NCI-H1930 (cell line): Measurements from ENCODE around the gene PLEKHH2.
"Not testable (repeated sequence)": the region's sequence is repeated elsewhere in the genome, so short reads cannot be mapped to it uniquely, and the experiment has no call there.

ENCODE experiments used
- DNase-seq, 2 experiments: peaks; one replicate each; lab custom pipeline; 2025; lab: John Stamatoyannopoulos, UW

PLEKHH2 gene

DNA sequence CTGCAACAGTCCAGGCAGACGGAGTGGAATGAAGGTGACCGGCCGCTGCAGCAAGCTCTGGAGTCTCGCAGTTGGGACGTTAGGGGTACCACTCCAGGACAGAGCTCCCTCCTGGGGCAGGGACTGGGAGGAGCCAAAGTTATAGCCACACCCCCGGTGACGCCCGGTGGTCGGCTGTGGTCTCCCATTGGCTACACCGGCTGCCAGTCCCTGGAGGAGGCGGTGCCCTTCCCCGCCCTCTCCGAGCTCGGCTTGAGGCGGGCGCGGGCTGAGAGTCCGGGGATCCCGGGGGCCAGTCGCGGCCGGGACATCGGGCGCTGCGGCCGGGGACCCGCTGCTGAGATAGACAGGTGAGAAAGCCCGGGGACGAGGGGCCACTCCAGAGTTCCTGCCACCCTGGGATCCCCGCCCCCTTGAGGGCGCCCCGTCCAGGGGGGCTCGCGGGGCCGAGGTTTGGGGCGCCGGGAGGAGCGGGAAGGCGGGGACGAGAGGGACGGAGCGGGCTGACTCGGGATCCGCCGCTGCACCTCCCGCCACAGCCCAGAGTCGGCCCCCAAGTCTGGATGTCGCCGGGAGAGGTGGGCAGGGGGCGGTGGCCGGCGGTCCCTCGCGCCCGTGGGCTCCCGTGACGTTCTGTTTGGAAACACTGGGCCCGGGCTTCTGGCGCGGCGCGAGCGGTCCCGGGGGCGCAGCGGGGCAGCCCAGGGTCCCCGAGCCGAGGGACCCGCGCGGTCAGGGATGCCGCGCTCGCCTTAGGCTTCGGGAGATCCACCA is at the start of gene PLEKHH2:
Gene PLEKHH2, plus strand, starts transcription at position 231 of the 774 bp plus-strand sequence. CDS start 7,414 bp downstream, outside the sequence.
- DNase-seq = peak; percentile 57 to 76

DNA sequence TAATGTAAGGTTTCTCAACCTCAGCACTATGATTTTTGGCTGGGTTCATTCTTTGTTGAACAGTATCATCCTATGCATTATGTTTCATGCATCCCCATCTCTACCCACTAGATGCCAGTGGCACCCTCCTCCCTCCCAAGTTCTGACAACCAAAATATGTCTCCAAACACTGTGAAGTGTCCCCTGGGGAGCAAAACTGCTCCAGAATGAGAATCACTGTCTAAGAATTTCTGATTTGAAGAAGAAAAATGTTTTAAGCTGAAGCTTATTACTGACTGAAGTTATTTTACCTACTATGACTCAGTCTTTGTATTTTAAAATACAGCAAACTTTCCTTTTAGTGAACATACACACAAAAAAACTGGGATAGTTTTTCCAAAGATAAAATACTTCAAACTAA is 44.6 kb upstream of the PLEKHH2 start:
- DNase-seq = no peak

DNA sequence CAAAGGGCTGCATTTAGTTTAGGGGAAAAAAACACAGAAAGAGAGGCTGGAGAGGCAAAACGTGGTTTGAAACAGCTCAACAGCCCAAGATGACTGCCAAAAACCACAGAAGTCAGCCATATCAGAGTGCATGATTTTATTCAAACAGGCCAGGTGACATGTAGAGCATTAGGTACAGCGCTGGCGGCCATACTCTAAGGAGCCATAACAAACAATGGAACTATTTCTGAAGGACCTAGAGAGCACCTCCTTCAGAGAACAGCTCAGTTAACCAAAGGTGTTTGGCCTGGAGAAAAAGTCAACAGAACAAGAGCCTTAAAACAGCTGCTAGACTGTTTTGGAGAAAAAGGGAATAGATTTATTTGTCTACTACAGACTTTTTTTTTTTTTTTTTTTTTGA is 43.8 kb upstream of the PLEKHH2 start:
- no peak for DNase-seq

DNA sequence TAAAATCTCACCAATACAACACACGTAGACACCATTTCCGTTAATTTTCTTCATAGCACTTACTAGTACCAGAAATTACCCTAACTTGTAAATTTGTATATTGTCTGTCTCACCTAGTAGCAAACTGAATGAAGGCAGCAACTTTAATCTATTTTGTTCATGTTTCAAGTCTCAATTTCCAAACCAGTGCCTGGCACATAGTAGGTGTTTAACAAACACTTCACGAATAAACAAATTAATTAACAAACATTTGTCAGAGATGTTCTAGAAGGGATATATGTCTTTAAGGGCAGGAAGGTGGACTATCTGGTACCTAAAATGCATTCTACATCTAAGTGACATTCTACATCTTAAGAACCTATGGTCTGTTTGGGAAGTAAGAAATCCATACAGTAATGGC is 42.2 kb upstream of the PLEKHH2 start:
- DNase-seq = no peak

DNA sequence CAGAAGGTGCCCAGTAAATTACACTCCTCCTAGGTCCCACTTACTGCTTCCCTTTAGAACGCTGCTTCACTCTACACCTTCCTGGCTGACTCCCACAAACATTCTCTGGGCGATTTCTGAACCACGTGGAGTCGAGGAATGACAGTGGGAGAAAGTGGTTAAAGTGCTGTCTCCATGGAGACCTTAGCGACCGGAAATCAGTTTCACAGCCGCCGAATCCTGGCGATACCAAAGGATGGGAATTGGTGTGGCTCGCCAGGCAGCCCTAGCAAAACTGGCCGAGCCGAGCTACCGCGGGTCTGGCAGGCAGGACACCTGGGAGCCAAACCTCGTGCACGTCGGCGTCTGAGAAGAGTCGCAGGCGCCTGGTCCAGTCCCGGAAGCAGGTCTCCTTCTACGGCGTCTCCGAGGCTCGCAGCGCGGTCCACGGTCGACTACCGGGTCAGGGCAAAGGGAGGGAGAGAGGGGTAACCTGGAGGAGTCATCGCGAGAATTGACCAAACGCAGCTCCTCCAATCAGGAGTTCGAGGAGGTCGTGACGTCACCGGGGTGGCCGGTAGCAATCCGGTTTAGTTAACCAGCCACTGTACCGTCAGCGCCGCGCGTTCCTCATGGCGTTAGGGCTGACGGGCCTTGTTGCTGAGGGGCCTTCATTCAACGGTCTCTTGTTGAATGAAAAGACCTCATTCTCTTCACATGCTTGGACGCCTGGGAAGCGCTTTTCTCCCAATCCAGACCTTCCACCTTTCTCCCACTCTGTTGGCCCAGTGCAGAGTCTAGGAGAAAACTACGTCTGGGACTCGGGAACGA is 41.3 kb upstream of the PLEKHH2 start, which contains the start of gene THADA:
Gene THADA, minus strand, starts transcription at position 436 of the 810 bp plus-strand sequence. CDS start 3,646 bp downstream, outside the sequence.
- peak; percentile 96 to 98 for DNase-seq

DNA sequence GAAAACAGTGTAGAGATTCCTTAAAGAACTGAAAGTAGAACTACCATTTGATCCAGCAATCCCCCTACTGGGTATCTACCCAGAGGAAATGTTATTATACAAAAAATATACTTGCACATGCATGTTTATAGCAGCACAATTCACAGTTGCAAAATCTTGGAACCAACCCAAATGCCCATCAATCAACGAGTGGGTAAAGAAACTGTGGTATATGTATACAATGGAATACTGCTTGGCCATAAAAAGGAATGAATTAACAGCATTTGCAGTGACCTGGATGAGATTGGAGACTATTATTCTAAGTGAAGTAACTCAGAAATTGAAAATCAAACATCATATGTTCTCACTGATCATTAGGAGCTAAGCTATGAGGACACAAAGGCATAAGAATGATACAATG is 36.5 kb upstream of the PLEKHH2 start:
- DNase-seq = not testable (repeated sequence)

DNA sequence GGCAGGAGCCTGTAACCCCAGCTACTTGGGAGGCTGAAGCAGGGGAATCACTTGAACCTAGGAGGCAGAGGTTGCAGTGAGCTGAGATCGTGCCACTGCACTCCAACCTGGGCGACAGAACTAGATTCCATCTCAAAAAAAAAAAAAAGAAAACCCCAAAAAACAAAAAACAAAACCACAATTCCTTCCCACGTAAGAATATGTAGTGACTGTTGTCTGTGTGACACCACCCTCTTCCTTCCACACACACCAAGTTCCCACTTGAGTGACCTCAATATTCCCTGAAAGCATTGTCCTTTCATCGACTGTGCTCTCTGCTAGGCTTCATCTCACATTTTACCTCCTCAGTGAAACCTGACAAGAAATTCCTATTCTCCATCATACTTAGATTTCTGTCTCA is 32.4 kb upstream of the PLEKHH2 start:
- no peak for DNase-seq

DNA sequence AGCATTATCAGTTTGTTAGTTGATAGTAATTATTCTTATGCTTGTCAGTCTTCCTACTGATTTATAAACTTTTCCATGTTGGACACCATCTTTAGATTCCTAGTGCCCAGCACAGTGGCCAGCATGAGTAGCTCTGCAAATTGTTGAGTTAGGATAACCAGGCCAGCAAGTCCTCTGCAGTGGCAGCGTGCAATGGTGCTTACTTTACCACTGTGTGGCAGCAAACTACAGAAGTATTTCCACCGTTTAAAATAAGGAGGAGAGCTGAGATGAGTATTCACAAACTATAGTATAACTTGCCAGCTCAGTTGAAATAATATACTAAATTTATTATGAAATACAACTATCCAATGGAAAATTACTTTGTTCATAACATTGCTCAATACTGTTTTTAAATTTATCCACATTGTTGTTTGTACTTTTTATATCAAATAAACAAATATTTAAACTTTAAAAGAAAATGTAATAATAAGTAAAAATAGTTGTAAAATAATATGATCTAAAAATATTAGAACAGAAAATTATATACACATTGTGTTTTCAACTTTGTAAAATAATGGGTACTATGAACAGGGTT is 31.9 kb upstream of the PLEKHH2 start:
- DNase-seq = peak; percentile 12 to 27

DNA sequence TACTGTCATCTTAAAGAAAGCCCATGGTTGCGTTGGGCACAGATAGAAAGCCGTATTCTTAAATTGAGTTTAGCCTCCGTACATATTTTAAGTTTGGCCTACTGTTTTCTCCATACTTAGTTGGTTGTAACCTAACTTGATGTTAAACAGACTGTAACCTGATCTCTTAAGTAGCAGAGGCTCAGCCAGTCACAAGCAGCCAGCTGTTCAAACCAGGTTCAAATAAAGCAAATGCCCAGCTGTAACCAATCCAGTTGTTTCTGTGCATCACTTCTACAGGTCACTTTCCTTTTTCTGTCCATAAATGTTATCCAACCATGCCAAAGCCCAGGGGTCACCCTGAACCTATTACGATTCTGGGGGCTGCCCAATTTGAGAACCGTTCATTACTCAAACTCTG is 31.2 kb upstream of the PLEKHH2 start:
- no peak for DNase-seq

DNA sequence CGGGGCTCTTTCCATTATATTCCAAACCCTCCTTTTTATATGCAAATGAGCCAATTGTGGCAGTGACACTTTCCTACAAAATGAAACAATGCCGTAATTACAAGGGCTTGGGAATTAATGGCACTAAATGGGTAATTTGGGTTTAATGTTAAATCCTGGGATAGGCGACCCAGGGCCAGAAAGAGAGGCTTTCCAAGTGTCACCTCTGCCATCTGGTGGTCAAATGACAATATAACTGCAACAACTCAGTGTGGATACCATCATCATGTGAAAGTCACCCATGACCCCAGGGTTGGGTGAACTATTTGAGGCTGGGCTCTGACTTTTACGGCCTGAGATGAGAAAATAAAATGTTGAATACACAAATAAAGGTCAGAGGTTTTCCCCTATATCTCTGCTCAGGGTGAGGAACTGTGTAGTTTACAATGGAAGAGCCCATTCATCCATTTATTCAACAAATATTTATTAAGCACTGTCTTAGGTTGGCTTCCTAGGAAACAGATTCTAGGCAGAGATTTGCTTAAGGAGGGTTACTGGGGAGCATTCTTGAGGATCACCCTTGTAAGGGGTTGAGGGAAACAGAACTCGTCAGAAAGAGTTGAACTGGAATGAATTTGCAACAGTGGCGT is 27.7 kb upstream of the PLEKHH2 start:
- peak; percentile 27 to 41 for DNase-seq

DNA sequence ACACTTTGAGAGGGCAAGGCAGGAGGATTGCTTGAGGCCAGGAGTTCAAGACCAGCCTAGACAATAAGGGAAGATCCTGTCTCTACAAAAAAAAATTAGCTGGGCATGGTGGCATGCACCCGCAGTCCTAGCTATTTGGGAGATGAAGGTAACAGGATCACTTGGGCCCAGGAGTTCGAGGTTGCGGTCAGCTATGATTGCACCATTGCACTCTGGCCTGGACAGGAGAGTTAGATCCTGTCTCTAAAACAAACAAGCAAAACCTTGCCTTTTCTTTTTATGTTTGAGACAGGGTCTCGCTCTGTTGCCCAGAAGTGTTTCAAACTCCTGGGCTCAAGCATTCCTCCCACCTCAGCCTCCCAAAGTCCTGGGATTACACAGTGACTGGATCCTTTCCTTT is 26.7 kb upstream of the PLEKHH2 start:
- no peak for DNase-seq

DNA sequence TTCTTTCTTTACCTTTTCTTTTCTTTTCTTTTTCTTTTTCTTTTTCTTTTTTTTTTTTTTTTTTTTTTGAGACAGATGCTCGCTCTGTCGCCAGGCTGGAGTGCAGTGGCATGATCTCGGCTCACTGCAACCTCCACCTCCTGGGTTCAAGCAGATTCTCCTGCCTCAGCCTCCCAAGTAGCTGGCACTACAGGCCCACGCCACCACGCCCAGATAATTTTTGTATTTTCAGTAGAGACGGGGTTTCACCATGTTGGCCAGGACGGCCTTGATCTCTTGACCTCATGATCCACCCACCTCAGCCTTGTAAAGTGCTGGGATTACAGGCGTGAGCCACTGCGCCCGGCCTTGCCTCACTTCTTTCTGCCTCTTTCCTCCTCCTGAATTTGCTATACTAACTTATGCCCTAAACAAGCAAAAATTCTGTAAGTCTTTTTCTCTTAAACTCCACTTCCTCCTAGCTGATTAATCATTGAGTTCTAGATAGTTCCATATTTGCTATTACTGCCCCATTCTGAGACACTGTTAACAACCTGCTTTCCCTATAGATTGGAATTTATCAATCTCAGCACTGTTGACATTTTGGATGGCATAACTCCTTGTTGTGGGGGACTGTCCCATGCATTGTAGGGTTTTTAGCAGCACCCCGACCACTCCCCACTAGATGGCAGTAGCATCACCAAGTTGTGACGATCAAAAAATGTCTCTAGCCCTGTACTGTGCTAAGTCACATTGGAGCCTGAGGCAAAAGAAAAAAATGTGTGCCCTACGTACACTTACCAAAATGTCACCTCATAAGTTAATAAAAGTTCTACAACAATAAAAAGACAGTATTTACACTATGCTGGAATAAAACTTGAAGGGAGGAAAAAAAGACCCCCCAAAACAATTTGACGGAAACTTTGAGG is 24.8 kb upstream of the PLEKHH2 start:
- DNase-seq = peak; percentile 7 to 47

DNA sequence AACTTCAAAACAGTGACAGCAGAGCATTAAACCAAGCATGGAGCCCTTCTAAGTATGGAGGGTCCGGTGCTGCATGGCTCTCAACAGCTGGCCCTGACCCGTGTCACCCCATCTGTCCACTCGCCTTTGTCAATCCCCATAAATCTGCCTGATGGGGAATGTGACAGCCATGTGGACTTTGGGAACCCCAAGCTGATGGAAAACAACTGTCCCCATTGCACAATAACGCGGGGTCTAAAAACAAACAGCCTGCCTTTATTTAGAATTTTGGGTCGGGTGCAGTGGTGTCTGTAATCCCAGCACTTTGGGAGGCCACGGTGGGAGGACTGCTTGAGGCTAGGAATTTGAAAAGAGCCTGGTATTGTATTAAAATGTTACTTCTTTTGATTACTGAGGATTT is 24.1 kb upstream of the PLEKHH2 start:
- no peak for DNase-seq

DNA sequence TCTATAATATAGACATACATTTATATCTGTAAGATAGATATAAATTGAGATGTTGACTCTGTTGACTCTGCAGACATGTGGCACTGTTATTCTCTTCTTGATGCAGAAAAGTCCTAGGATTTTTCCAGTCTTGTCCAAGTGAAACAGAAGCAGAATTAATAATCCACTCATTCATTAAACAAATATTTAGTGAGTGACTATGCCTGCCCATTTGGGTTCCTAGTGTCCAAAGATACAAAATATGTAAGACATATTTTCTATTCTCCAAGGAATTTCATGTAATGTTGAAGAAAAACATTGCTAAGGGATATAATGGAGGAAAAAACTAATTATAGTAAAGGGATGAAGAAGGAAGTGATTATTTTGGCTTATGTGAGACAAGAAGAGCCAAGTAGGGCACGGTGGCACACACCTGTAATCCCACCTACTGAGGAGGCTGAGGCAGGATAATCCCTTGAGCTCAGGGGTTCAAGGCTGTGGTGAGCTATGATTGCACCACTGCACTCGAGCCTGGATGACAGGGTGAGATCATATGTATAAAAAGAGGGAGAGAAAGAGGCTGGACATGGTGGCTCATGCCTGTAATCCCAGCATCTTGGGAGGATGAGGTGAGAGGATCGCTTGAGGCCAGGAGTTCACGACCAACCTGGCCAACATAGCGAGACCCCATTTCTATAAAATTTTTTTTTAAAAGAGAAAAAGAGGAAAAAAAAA is 19.9 kb upstream of the PLEKHH2 start:
- no peak for DNase-seq

DNA sequence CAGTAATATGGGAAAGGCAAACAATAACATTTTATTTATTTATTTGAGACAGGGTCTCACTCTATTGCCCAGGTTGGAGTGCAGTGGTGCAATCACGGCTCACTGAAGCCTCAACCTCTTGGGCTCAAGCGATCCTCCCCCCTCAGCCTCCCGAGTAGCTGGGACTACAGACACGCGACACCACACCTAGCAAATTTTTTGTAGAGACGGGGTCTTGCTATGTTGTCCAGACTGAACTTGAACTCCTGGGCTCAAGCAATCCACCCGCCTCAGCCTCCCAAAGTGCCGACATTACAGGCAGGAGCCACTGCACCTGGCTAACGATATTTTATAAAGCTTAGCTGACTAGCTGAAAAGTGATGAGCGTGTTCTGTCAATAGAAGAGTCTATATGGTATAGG is 17.5 kb upstream of the PLEKHH2 start:
- DNase-seq = no peak

DNA sequence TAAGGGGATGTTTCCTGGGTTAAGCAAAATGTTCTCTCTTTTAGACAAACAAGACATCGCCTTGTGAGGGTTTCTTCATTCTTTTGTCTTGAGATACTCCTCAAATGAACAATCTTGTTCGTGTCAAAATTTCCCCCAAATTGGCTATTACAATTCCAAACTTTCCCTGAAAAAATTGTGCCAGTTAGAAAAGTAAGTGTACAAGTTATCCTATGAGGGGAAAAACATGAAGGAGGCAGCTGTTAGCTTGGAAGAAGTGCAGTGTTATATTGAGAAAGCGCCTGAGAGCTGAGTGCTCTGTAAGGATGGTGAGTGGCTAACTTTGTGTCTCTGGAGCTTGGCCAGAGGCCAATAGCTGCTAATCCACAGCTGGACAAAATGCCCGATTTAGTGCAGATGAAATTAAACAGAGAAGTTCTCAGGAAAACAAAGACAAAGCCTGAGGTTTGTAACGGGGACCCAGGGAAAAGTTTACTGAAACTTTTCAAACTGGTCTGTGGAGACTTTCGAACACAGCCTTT is 14.1 kb upstream of the PLEKHH2 start:
- no peak for DNase-seq

DNA sequence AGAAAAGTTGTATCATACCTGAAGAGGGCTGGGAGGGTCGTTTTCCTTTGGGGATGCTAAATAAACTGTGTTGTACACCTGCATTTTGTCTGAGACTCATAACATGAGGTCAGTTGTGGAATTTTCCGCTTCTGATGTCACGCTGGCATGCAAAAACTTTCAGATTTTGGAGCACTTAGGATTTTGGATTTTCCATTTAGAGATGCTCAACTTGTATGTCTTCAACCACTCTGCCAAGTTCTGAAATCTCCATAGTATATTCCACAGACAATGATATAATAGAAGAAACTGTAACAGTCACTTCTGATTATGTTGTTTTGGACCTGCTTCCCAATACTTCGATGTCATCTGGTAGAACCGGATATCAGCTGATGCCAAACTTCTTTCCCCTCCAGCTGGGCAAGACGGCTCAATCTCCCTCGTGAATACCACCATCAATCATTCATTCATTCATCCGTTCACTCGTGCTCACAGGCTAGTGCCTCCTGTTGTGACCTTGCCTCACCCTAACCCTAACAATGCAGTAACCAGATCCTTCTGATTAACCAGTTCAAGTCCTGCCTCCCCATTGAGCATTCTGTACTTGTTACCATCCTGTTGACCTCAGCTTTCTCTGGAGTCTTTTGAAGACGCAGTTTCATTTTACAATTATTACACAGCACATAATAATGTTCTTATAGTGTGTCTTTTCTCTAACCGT is 5.3 kb upstream of the PLEKHH2 start:
- DNase-seq = no peak

DNA sequence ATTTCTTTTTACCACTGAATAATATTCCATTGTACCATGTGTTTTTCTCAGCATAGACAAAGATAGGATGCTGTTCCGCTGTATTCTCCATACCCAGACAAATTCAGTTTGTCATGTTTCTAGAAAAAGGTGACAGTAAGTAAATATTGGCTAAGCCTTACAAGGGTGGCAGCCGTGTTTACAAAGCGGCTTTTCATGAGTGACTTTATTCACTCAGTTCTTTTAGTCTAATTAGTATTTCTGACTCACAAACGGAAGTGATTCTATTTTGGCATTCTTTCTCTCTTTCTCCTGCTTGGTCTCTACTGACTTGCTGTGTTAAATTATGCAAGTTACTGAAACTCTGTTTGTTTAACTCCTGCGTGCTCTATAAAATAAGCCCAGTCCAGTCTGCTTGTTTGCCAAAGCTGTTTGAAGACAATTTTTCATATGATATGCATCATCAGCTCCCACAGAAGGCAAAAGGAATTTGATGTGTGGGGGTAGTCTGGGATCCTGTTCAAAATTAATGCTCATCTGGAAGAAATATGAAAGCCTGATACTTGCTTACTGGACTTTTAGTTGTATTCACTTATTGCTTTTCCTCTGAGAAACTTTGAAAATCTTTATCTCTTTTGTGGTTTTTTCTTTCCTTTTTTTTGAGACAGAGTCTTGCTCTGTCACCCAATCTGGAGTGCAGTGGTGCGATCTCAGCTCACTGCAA is 2.3 kb upstream of the PLEKHH2 start:
- DNase-seq = peak; percentile 29 to 57

DNA sequence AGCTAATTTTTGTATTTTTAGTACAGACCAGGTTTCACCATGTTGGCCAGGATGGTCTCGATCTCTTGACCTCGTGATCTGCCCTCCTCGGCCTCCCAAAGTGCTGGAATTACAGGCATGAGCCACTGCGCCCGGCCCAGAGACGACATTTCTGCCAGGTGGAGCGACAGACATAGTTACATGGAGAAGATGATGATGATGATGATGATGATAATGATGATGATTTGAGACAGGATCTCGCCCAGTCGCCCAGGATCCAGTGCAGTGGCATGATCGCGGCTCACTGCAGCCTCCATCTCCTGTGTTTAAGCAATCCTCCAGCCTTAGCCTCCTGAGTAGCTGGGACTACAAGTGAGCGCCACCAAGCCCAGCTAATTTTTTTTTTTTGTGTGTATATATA is 907 bp upstream of the PLEKHH2 start:
- DNase-seq = not testable (repeated sequence)
